K562 treated with DMSO at 1 percent for 24 hours (cell line): ENCODE measurements around the gene MT1HL1. TPM values are rescaled to one million over a fixed set of nuclear protein-coding genes. Genes with fewer than 3 reads are reported as not detected.

ENCODE experiments used
- total RNA-seq: library from RNA; unstranded; fragments of 300-600 nt; gene quantifications from 2 replicates; pipeline ENCODE4 v1.2.3, GENCODE V29; 2022; ENCODE audit warnings: low read depth; ENCODE audit not compliant: insufficient read depth

MT1HL1 gene
- not detected in 2 replicates for total RNA-seq

DNA sequence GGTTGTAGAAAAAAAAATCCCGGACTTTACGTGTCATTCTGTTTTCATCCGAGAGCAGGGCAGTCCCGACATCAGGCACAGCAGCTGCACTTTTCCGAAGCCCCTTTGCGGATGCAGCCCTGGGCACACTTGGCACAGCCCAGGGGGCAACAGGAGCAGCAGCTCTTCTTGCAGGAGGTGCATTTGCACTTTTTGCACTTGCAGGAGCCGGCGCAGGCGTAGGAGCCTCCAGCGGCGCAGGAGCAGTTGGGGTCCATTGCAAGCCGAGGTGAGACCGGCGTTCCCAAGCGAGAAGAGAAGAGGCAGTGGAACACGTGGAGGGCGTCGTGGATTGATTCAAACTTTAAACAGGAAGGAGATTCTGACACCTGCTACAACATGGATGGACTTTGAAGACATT is at the start of gene MT1HL1:
TSS of gene MT1HL1 (minus strand) at position 326 of the 400 bp plus-strand sequence. CDS start at position 257, 69 bp downstream.

DNA sequence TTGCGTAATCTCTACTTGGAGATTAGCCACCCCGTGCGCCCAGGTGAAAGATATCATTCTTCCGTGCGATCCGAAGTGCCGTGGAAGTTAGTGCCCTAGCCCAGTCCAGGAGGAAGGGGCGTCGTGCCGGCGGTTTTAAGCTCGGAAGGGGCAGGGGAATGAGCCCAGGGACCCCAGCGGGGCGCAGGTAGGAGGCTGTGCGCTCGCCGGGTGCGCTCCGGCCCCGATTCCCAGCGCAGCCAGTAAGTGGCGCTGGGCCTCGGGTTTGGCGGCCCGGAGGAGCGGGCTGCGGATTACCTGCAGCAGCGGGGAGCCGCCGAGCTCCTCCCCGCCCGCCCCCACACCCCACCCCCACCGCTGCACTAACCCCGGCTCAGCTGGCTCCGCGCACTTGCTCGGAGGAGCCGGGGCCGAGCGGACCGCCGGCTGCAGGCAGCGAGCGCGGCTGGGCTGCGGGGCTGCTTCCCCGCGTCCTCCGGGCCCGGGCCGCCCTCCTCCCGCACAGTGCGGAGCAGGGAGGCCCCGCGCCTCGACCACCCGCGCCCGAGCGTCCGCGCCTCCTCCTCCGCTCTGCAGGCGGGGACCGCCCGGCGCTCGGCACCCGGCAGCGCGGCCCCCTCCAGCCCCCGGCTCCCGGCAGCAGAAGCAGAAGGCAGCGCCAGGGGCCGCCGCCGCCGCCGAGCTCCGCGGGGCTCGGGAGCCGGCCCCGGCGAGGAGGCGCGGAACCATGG is 37.7 kb upstream of the MT1HL1 start, which contains the start of gene RYR2:
TSS of gene RYR2 (plus strand) at position 390 of the 731 bp plus-strand sequence. CDS start at position 728, 338 bp downstream.

Other genes with a start within 250 kb of the MT1HL1 start
- gene MTR, start 209.1 kb downstream of the MT1HL1 start, total RNA-seq = 8.1 and 9.0 TPM in 2 replicates
- 0.06 and 0.38 TPM in 2 replicates for gene RYR2, start 37.7 kb upstream of the MT1HL1 start, total RNA-seq